SK-N-MC (cell line): ENCODE measurements around the gene ALKBH5.

Source experiments
- EZH2 ChIP-seq: fragments of 200-600 bp; sonication (generic); IDR thresholded peaks from one replicate; pipeline ENCODE4 v1.6.1; 2017; ENCODE audit warnings: antibody characterized with exemption
- FOXP2 ChIP-seq: optimal IDR thresholded peaks from 2 replicates; pipeline ENCODE3; 2011; ENCODE audit warnings: mild to moderate bottlenecking, moderate library complexity; ENCODE audit not compliant: insufficient read depth; ENCODE audit errors: extremely low read length, control extremely low read depth
- POLR2AphosphoS5 ChIP-seq: IDR thresholded peaks from 2 replicates; pipeline ENCODE4 v1.6.1; 2012; ENCODE audit warnings: mild to moderate bottlenecking, low read depth, low read length, borderline replicate concordance

DNA sequence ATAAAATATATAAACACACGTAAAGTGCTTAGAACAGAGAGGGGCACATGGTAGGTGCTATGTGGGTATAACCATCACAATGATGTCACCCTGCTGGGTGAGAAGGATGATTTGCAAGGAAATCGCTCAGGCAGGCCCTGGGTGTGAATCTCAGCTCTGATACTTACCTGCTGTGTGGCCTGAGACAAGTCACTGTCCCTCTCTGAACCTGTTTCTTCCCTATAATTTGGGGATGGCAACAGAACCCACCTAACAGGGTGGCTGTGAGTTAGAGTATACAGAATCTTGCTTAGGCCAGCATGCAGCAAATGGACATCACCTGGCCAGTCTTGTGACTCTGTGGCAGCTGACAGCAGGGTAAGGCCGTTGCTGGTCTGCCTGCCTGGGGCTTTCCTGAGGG, 36.6 kb upstream of the ALKBH5 start:
- no peak for TF ChIP-seq FOXP2
- TF ChIP-seq EZH2 = no peak
- TF ChIP-seq POLR2AphosphoS5 = no peak
